GM10266 (cell line): ENCODE measurements around the gene KRT20.

Source experiments
- DNase-seq: peaks from one replicate; pipeline ENCODE4 v3.0.0; 2012; ENCODE audit errors: extremely low spot score
- TF ChIP-seq, protein P1 (sequence below): IDR thresholded peaks from 2 replicates; pipeline ENCODE4 v1.5.1; 2012; ENCODE audit warnings: mild to moderate bottlenecking, low read depth; ENCODE audit not compliant: control insufficient read depth, insufficient read depth; ENCODE audit errors: missing control alignments

The KRT20 gene

DNA sequence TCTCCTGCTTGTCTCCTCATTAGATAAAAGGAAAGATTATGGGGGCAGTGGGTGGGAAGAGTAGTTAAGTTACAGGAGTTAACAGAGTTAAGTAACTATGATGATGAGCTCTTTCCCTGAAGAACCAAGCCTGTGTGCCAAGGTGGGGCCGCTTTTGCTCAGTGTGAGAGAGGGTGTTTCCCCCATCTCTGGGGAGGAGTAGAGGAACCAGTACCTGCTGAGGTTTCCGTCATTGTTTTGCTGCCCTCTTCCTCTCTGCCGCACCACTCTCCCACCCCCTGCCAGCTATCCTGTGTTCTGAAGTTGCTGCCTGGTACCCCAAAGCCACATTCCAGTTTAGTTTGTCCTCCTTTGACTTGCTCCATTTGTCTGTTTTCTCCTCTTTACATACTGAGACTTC, 41.8 kb downstream of the KRT20 start:
- TF ChIP-seq, protein P1, sequence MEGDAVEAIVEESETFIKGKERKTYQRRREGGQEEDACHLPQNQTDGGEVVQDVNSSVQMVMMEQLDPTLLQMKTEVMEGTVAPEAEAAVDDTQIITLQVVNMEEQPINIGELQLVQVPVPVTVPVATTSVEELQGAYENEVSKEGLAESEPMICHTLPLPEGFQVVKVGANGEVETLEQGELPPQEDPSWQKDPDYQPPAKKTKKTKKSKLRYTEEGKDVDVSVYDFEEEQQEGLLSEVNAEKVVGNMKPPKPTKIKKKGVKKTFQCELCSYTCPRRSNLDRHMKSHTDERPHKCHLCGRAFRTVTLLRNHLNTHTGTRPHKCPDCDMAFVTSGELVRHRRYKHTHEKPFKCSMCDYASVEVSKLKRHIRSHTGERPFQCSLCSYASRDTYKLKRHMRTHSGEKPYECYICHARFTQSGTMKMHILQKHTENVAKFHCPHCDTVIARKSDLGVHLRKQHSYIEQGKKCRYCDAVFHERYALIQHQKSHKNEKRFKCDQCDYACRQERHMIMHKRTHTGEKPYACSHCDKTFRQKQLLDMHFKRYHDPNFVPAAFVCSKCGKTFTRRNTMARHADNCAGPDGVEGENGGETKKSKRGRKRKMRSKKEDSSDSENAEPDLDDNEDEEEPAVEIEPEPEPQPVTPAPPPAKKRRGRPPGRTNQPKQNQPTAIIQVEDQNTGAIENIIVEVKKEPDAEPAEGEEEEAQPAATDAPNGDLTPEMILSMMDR, result no peak
- no peak for DNase-seq

DNA sequence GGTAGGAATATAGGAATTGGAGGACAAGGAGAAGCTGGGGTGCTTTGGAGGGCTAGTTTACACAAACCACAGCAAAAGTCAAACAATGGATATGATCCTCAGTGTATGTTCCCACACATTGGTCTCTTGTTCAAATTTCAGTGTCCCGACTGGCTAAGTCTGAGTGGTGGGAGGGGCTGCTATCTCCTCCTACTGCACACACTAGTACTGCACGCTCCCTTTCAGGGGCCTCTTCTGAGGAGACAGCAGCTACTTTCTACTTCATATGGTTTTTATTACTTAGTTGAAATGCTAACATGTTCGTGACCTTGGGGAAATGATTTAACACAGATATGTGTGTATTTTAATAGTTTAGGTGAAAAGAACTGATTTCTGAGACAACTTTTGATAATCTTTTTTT, 43.8 kb downstream of the KRT20 start:
- no peak for DNase-seq
- TF ChIP-seq, protein P1, result no peak

DNA sequence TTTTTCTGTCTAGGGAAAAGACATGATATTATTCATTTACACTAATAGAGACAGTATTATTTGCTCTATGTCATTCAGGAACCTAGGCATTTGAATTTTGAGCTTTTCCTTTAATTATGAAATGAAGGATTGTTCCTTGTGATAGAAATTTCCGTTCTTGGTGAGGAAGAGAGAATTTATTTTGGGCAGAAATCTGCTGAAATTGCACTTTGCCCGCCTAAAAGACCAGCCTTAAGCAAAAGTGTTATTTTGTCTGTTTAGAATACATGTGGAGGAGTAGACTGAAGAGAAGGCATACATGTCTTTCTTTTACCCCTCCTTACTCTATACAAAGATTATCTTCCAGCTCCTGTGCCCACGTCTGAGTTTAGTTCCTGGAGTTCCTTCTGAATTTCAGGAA, 45.8 kb downstream of the KRT20 start:
- TF ChIP-seq, protein P1, result no peak
- DNase-seq, result no peak

DNA sequence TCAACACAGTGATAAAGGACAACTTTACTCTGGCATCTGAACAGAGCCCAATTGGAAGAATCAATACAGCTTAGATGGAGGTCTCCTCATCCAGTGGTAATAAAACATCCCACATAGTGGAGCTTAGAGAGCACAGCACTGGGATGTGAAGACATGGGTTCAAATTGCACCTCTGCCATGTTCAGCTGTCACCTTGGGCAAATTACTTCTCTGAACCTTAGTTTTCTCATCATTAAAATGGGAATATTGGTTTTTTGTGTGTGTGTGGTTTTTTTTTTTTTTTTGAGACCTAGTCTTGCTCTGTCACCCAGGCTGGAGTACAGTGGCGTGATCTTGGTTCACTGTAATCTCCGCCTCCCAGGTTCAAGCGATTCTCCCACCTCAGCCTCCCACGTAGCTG, 49.0 kb downstream of the KRT20 start:
- DNase-seq, result no peak
- TF ChIP-seq, protein P1, result no peak

DNA sequence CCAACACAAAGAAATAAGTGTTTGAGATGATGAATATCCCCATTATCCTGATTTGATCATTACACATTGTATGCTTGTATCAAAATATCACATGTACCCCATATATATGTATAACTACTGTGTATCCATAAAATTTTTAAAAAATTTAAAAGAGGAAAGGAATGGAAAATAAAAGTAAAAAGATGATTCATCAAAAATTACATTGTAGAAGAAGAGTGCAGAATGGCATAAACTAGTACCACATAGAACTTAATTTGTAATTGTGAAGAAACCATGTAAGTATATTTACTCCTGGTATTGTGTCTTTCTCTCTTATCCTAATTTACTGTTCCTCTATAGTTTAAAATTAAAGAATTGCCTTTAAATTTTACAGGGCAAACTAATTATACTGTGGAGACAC, 51.2 kb downstream of the KRT20 start:
- TF ChIP-seq, protein P1, result no peak
- DNase-seq, result no peak

DNA sequence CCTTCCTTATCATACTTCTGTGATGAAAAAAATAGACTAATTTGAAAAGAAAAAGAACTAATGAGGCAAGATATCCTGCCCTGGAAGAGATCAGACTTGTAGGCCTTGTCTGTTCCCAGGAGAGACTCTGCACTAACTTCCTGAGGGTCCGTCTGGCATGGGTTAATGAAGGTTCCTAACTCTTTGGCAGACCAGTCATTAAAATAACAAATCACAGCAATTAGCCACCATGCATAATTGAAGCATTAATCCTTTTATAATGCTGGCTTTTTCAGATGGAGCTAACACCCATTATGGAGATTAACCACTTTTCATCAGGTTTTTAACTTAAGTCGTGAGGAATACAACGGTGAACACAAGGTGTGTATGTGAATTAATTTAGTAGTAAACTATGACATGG, 52.2 kb downstream of the KRT20 start:
- DNase-seq, result no peak
- TF ChIP-seq, protein P1, result no peak

DNA sequence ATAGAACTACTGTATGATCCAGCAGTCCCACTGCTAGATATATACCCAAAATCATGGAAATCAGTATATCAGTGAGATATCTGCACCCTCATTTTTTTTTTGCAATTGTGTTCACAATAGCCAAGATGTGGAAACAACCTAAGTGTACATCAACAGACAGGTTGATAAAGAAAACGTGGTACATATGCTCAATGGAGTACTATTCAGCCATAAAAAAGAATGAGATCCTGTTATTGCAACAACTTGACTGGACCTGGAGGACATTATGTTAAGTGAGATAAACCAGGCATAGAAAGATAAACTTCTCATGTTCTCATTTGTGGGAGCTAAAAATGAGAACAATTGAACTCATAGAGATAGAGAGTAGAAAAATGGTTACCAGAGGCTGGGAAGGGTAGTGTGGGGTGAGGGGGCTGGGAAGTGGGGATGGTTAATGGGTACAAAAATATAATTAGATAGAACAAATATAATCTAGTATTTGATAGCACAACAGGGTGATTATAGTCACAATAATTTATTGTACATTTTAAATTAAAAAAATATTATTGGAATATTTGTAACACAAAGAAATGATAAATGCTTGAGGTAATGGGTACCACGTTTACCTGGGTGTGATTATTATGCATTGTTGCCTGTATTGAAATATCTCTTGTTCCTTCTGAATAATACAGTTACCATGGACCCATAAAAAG, 54.8 kb downstream of the KRT20 start:
- TF ChIP-seq, protein P1, result no peak
- no peak for DNase-seq
